Adrenal gland (tissue), 5 donors: ENCODE measurements around the gene AP1M1.

Source experiments
- CTCF ChIP-seq, 6 experiments: fragments of 450-650 bp in 4 of 6; fragments of 200-600 bp in 2 of 6; sonication (generic) in 1 of 6; IDR thresholded peaks; 1 replicate in 5 of 6; 2 replicates in 1 of 6; pipeline versions ENCODE4 v1.5.1 to v1.8.0; 2016 to 2021; ENCODE audit warnings: antibody characterized with exemption in 6 of 6, mild to moderate bottlenecking in 2 of 6, moderate library complexity in 1 of 6
- POLR2A ChIP-seq, 2 donors: fragments of 450-650 bp; IDR thresholded peaks; one replicate each; pipeline ENCODE4 v1.6.1; 2017; ENCODE audit warnings: antibody characterized with exemption in 2 of 2, mild to moderate bottlenecking in 2 of 2, moderate library complexity in 1 of 2
- donor health status: DM: no; HTN: no; CAD: no.

GRCh38 chr19:16247353-16248182, 49.9 kb downstream of the AP1M1 start:
- peak; percentile 89 to 98 (median 95) for TF ChIP-seq CTCF (IDR thresholded peaks at IDR 0.05)
- TF ChIP-seq POLR2A (IDR thresholded peaks at IDR 0.05) = no peak
